ENCODE data around the gene PAX4.
A peak's percentile ranks its signal among the peaks of the same experiment; 100 is the strongest.

Gene PAX4

GRCh38 chr7:127655720-127656119 is 37.8 kb upstream of the PAX4 start:
- no peak for TF ChIP-seq CTCF (IDR thresholded peaks at IDR 0.05; ENCODE audit: low read depth, low read length)
- DNase-seq = no peak

DNA sequence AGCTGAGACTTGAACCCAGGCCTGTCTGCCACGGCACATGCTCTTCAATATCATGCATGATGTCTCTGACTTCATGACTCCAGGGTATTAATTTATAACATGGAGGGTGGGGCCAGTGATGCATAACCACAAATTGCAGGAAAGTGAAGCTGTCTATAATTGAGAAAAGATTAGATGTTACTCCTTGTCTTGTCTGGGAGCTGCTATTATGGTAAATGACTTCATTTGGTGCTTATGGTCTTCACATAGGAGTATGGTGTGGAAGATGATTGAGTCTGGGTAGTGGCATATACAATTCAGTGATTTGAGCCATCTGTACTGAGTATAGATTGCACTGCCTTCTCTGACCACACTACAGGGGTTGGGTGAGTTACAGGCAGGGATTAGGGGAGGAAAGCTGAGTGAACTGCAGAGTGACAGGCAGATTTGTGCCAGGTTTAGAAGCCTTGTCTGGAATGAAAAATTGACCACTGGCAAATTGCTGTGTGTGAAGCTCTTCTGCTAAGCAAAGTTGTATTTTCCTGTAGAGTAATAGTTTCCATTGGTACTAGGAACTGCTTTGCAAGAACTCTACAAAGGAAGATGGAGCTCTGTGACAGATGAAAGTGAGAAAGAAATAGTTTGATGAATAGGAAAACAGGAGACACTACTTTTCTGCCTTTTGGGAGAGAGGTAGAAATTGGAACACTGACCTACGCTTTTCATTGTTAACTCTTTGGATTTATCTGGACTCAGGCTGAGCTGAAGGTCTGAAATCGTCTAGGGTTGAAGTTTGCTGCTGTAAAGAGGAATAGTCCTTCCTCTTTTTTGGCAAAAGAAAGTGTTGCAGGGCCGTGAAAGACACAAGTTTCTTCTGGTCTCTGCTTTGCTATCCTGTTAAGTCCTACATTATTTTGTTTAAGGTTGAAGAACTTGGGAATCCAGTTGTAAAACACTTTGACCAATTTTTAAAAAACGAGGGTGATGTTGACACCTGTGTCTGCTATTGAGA is 36.8 kb upstream of the PAX4 start:
- H3K27me3 ChIP-seq = no peaks in the 10 kb centered on the region
- H3K4me3 ChIP-seq (ENCODE audit: low read depth, low read length) = no peak overlapping the region
- no peaks in the 10 kb centered on the region for H3K4me1 ChIP-seq
- TF ChIP-seq CTCF (IDR thresholded peaks at IDR 0.05; ENCODE audit: low read depth, low read length) = no peak
- peaks cover 19% of the 10 kb centered on the region; the same call in 1 of the 2 replicates for H3K36me3 ChIP-seq
- H3K9me3 ChIP-seq = no peaks in the 10 kb centered on the region
- DNase-seq = no peak

More at GRCh38 chr7:127655720-127656119, 37.8 kb upstream of the PAX4 start:
- Histone ChIP-seq H3K27me3 (no peaks in the 10 kb centered on the region), H3K36me3 (peaks cover 26% of the 10 kb centered on the region), H3K4me1 (no peaks in the 10 kb centered on the region), H3K4me3 (ENCODE audit: low read depth, low read length) (no peak overlapping the region), H3K9me3 (no peaks in the 10 kb centered on the region)

GRCh38 chr7:127653396-127653795 is 35.5 kb upstream of the PAX4 start:
- Histone ChIP-seq H3K27me3 (no peaks in the 10 kb centered on the region), H3K36me3 (0 out of 2 replicates have a peak, but pooled peaks cover 6% of the 10 kb centered on the region), H3K9me3 (no peaks in the 10 kb centered on the region), H3K4me1 (no peaks in the 10 kb centered on the region), H3K4me3 (ENCODE audit: low read depth, low read length) (peak overlapping the region; percentile 86)
- no peak for TF ChIP-seq CTCF (IDR thresholded peaks at IDR 0.05; ENCODE audit: low read depth, low read length)
- DNase-seq = no peak

GRCh38 chr7:127652333-127653248 is 34.6 kb upstream of the PAX4 start:
- Histone ChIP-seq H3K4me1 (no peaks in the 10 kb centered on the region), H3K9me3 (no peaks in the 10 kb centered on the region), H3K36me3 (0 out of 2 replicates have a peak, but pooled peaks cover 4% of the 10 kb centered on the region), H3K27me3 (no peaks in the 10 kb centered on the region), H3K4me3 (ENCODE audit: low read depth, low read length) (peak overlapping the region; percentile 86)
- DNase-seq = no peak
- no peak for TF ChIP-seq CTCF (IDR thresholded peaks at IDR 0.05; ENCODE audit: low read depth, low read length)

- H3K4me3 ChIP-seq (ENCODE audit: low read depth, low read length) = peak within 1 kb of the TSS; percentile 86
- H3K9me3 ChIP-seq = no peaks in the 10 kb centered on the region
- no peak for TF ChIP-seq CTCF (IDR thresholded peaks at IDR 0.05; ENCODE audit: low read depth, low read length)
- H3K27me3 ChIP-seq = no peaks in the 10 kb centered on the region
- DNase-seq = peak; percentile 99
- H3K36me3 ChIP-seq = 0 out of 2 replicates have a peak, but pooled peaks cover under 1% of the 10 kb centered on the region
- no peaks in the 10 kb centered on the region for H3K4me1 ChIP-seq
Observed at GRCh38 chr7:127651556-127652332, 33.8 kb upstream of the PAX4 start, which contains the start of gene SND1. Gene SND1 (plus strand): TSS chr7:127652194. CDS start chr7:127652374, 180 bp downstream.

All from BE2C (cell line).